Thoracic aorta (tissue), 2 donors: ENCODE results near the gene SMARCAL1. TPM values are rescaled to one million over a fixed set of nuclear protein-coding genes. Genes with fewer than 3 reads are reported as not detected.
A peak's percentile ranks its signal among the peaks of the same experiment; 100 is the strongest.

ENCODE experiments used
- ATAC-seq: fragments of 150-250 bp; one replicate; pipeline ENCODE4 v1.8.0; 2017; ENCODE audit warnings: low read depth; ENCODE audit not compliant: insufficient number of reproducible peaks, low FRiP score
- DNase-seq: peaks from one replicate; pipeline ENCODE4 v3.0.0-alpha.2; 2020; ENCODE audit warnings: low spot score
- H3K27ac ChIP-seq, 2 donors: fragments of 200-600 bp; sonication (generic); 1 replicate in 1 of 2; 2 replicates in 1 of 2; pipeline ENCODE4 v1.5.1; 2016; ENCODE audit warnings: mild to moderate bottlenecking in 2 of 2, moderate library complexity in 2 of 2
- H3K27me3 ChIP-seq: fragments of 200-600 bp; sonication (generic); replicated peaks from 2 replicates; pipeline ENCODE4 v1.6.0; 2016; ENCODE audit warnings: mild to moderate bottlenecking; ENCODE audit not compliant: insufficient read depth
- H3K36me3 ChIP-seq: fragments of 200-600 bp; sonication (generic); one replicate; pipeline ENCODE4 v1.5.1; 2016
- H3K4me1 ChIP-seq, 2 donors: fragments of 200-600 bp; sonication (generic); 1 replicate in 1 of 2; 2 replicates in 1 of 2; pipeline versions ENCODE4 v1.5.1 to v1.6.0; 2016; ENCODE audit warnings: low read depth in 2 of 2, mild to moderate bottlenecking in 1 of 2; ENCODE audit not compliant: control insufficient read depth in 1 of 2
- H3K4me3 ChIP-seq: fragments of 200-600 bp; sonication (generic); 2 replicates; pipeline ENCODE4 v1.5.1; 2016; ENCODE audit warnings: mild to moderate bottlenecking
- H3K9me3 ChIP-seq: fragments of 200-600 bp; sonication (generic); 2 replicates; pipeline ENCODE4 v1.5.1; 2016
- CTCF ChIP-seq: fragments of 200-600 bp; sonication (generic); IDR thresholded peaks from one replicate; pipeline ENCODE4 v1.5.1; 2019; ENCODE audit warnings: antibody characterized with exemption
- total RNA-seq, 2 donors: library from RNA; depleted of rRNA; stranded (reverse); fragments of >200 nt; gene quantifications; one replicate each; pipeline versions ENCODE4 v1.1.0 to v1.2.3, GENCODE V29; 2016

Gene SMARCAL1
- total RNA-seq, 2 donors from 2014 or later = 22.1 to 28.4 TPM

- Histone ChIP-seq H3K27me3 (no peaks in the 10 kb centered on the region), H3K27ac (peak overlapping the region; percentile 21 to 54), H3K9me3 (no peaks in the 10 kb centered on the region), H3K36me3 (peaks cover 15% of the 10 kb centered on the region), H3K4me3 (peak overlapping the region; percentile 89), H3K4me1 (peaks cover 4 to 22% of the 10 kb centered on the region in 2 donors)
- no peak for ATAC-seq
- no peak for TF ChIP-seq CTCF
- no peak for DNase-seq
These were observed 85.7 kb downstream of the SMARCAL1 start for GRCh38 chr2:216498070-216498378.

GRCh38 chr2:216498379-216499352, 86.4 kb downstream of the SMARCAL1 start, which contains the start of gene RPL37A:
Gene RPL37A (plus strand): TSS chr2:216498844. CDS start chr2:216498875, 31 bp downstream.
- DNase-seq (peak; percentile 71), ATAC-seq (peak; percentile 92)
- Histone ChIP-seq H3K27ac (peak within 1 kb of the TSS; percentile 54 to 67), H3K27me3 (no peaks in the 10 kb centered on the region), H3K36me3 (peaks cover 21% of the 10 kb centered on the region), H3K4me1 (peaks cover 4 to 22% of the 10 kb centered on the region in 2 donors), H3K4me3 (peak within 1 kb of the TSS; percentile 89), H3K9me3 (no peaks in the 10 kb centered on the region)
- no peak for TF ChIP-seq CTCF

GRCh38 chr2:216499641-216500218, 87.4 kb downstream of the SMARCAL1 start:
- no peak for ATAC-seq
- peak overlapping the region; percentile 18 to 54 for H3K27ac ChIP-seq
- no peaks in the 10 kb centered on the region for H3K9me3 ChIP-seq
- no peak for DNase-seq
- peak overlapping the region; percentile 89 for H3K4me3 ChIP-seq
- peaks cover 4 to 22% of the 10 kb centered on the region in 2 donors for H3K4me1 ChIP-seq
- peaks cover 23% of the 10 kb centered on the region for H3K36me3 ChIP-seq
- H3K27me3 ChIP-seq = no peaks in the 10 kb centered on the region
- TF ChIP-seq CTCF = no peak

- no peak for ATAC-seq
- peaks cover 29% of the 10 kb centered on the region for H3K36me3 ChIP-seq
- no peaks in the 10 kb centered on the region for H3K27me3 ChIP-seq
These were observed 88.3 kb downstream of the SMARCAL1 start for GRCh38 chr2:216500572-216500971.

More at GRCh38 chr2:216500572-216500971, 88.3 kb downstream of the SMARCAL1 start:
- peaks cover 4 to 22% of the 10 kb centered on the region in 2 donors for H3K4me1 ChIP-seq
- no peak overlapping the region for H3K4me3 ChIP-seq
- no peak overlapping the region for H3K27ac ChIP-seq
- H3K9me3 ChIP-seq = no peaks in the 10 kb centered on the region
- DNase-seq = no peak
- no peak for TF ChIP-seq CTCF
